Stimulated activated CD8-positive, alpha-beta memory T cell treated with anti-CD3 and anti-CD28 coated beads, Interleukin-12 subunit alpha, Interleukin-12 subunit beta, amount 100 ng/mL, for 24 hours (primary cell): ENCODE measurements around the gene STK32B.
"Not testable (repeated sequence)": the region's sequence is repeated elsewhere in the genome, so short reads cannot be mapped to it uniquely, and the experiment has no call there.

ENCODE experiments used
- DNase-seq: peaks from one replicate; pipeline ENCODE4 v3.0.0-alpha.2; 2020; ENCODE audit errors: extremely low read depth

The STK32B gene

GRCh38 chr4:5051278-5052203 lies at the start of gene STK32B:
Gene STK32B, plus strand, starts transcription at chr4:5051480.
- DNase-seq, result no peak

- not testable (repeated sequence) for DNase-seq
Measured at GRCh38 chr4:5001641-5002040, 49.6 kb upstream of the STK32B start.

- DNase-seq, result no peak
Measured at GRCh38 chr4:5003372-5003857, 47.9 kb upstream of the STK32B start.

- no peak for DNase-seq
Measured at GRCh38 chr4:5003918-5004317, 47.4 kb upstream of the STK32B start.

GRCh38 chr4:5004496-5004895 lies 46.8 kb upstream of the STK32B start:
- DNase-seq, result no peak

GRCh38 chr4:5006932-5007331 lies 44.3 kb upstream of the STK32B start:
- DNase-seq, result not testable (repeated sequence)

GRCh38 chr4:5009796-5010195 lies 41.5 kb upstream of the STK32B start:
- DNase-seq, result no peak

- DNase-seq, result no peak
Measured at GRCh38 chr4:5010984-5011383, 40.3 kb upstream of the STK32B start.

- no peak for DNase-seq
Measured at GRCh38 chr4:5012244-5012898, 38.9 kb upstream of the STK32B start.

GRCh38 chr4:5012958-5013357 lies 38.3 kb upstream of the STK32B start:
- DNase-seq, result no peak

GRCh38 chr4:5014007-5014682 lies 37.1 kb upstream of the STK32B start:
- DNase-seq, result no peak

- DNase-seq, result no peak
Measured at GRCh38 chr4:5018096-5018495, 33.2 kb upstream of the STK32B start.

- no peak for DNase-seq
Measured at GRCh38 chr4:5018603-5019002, 32.7 kb upstream of the STK32B start.

GRCh38 chr4:5019274-5019673 lies 32.0 kb upstream of the STK32B start, which contains the start of gene CYTL1:
Gene CYTL1, minus strand, starts transcription at chr4:5019458. Its CDS starts 13 bp downstream, at chr4:5019445.
- no peak for DNase-seq

- DNase-seq, result no peak
Measured at GRCh38 chr4:5019796-5020195, 31.5 kb upstream of the STK32B start.

- no peak for DNase-seq
Measured at GRCh38 chr4:5020341-5020740, 30.9 kb upstream of the STK32B start.

GRCh38 chr4:5021546-5021945 lies 29.7 kb upstream of the STK32B start:
- DNase-seq, result no peak

- no peak for DNase-seq
Measured at GRCh38 chr4:5024673-5025072, 26.6 kb upstream of the STK32B start.

GRCh38 chr4:5026371-5026770 lies 24.9 kb upstream of the STK32B start:
- no peak for DNase-seq

- DNase-seq, result no peak
Measured at GRCh38 chr4:5027346-5027745, 23.9 kb upstream of the STK32B start.

- no peak for DNase-seq
Measured at GRCh38 chr4:5028480-5028879, 22.8 kb upstream of the STK32B start.

GRCh38 chr4:5029447-5029846 lies 21.8 kb upstream of the STK32B start:
- DNase-seq, result no peak
